B cell (primary cell): ENCODE results near the gene HIF3A. TPM values are rescaled to one million over a fixed set of nuclear protein-coding genes. Genes with fewer than 3 reads are reported as not detected.

ENCODE experiments used
- ATAC-seq: fragments of 200-7000 bp; cut with Tn5 transposase; one replicate; pipeline ENCODE4 v1.10.0; 2021; ENCODE audit warnings: low read depth, mild to moderate bottlenecking, moderate number of reproducible peaks, moderate library complexity
- CTCF ChIA-PET: fragments of 350-600 bp; sonication (Branson Sonifier 250); formaldehyde crosslinking; loops from one replicate; lab custom pipeline; 2021; ENCODE audit warnings: antibody characterized with exemption, inconsistent platforms; lab: Charles Lee
- POLR2A ChIA-PET: fragments of 350-600 bp; sonication (Branson Sonifier 250); formaldehyde crosslinking; loops from one replicate; lab custom pipeline; 2021; ENCODE audit warnings: antibody characterized with exemption; lab: Charles Lee
- DNase-seq: peaks from one replicate; pipeline ENCODE4 v3.0.0; 2013
- H2AFZ ChIP-seq: 2 replicates; pipeline ENCODE4 v1.6.1; 2012; ENCODE audit warnings: mild to moderate bottlenecking, low read depth, low read length; ENCODE audit not compliant: insufficient read depth, poor library complexity, severe bottlenecking
- H3K27ac ChIP-seq, 2 donors: 1 replicate in 1 of 2; 2 replicates in 1 of 2; pipeline ENCODE4 v1.5.1; 2012 to 2013; ENCODE audit warnings: low read length in 2 of 2, mild to moderate bottlenecking in 2 of 2, moderate library complexity in 1 of 2
- H3K27me3 ChIP-seq, 4 experiments: fragments of 200-600 bp in 1 of 4; sonication (generic) in 1 of 4; replicated peaks in 1 of 4; 1 replicate in 2 of 4; 2 replicates in 2 of 4; pipeline versions ENCODE4 v1.6.1 to v1.7.0; 2013 to 2016; ENCODE audit warnings: low read length in 3 of 4, mild to moderate bottlenecking in 2 of 4, mixed read lengths in 1 of 4, moderate library complexity in 1 of 4; ENCODE audit not compliant: insufficient read depth in 4 of 4, control insufficient read depth in 3 of 4; ENCODE audit errors: control extremely low read depth in 1 of 4
- H3K36me3 ChIP-seq, 2 experiments: replicated peaks in 1 of 2; 1 replicate in 1 of 2; 2 replicates in 1 of 2; pipeline versions ENCODE4 v1.6.1 to v1.7.1; 2013; ENCODE audit warnings: low read length in 1 of 2; ENCODE audit not compliant: insufficient read depth in 2 of 2, control insufficient read depth in 1 of 2; ENCODE audit errors: control extremely low read depth in 1 of 2, extremely low read depth in 1 of 2
- H3K4me1 ChIP-seq, 2 donors: fragments of 200-600 bp in 1 of 2; sonication (generic) in 1 of 2; 1 replicate in 1 of 2; 2 replicates in 1 of 2; pipeline versions ENCODE4 v1.5.1 to v1.6.1; 2013 to 2017; ENCODE audit warnings: low read length in 2 of 2; ENCODE audit not compliant: control insufficient read depth in 2 of 2, insufficient read depth in 2 of 2
- H3K4me2 ChIP-seq: replicated peaks from 2 replicates; pipeline ENCODE3; 2012; ENCODE audit warnings: mild to moderate bottlenecking, low read depth, low read length; ENCODE audit not compliant: poor library complexity, severe bottlenecking
- H3K4me3 ChIP-seq, 5 experiments: fragments of 200-600 bp in 1 of 5; sonication (generic) in 1 of 5; 1 replicate in 3 of 5; 2 replicates in 2 of 5; pipeline versions ENCODE4 v1.5.1 to v1.7.0; 2011 to 2016; ENCODE audit warnings: low read length in 4 of 5, mild to moderate bottlenecking in 4 of 5, low read depth in 2 of 5, control low read depth in 1 of 5, moderate library complexity in 1 of 5; ENCODE audit not compliant: insufficient read depth in 1 of 5; ENCODE audit errors: control extremely low read depth in 1 of 5, extremely low read depth in 1 of 5
- H3K79me2 ChIP-seq: fragments of 200-600 bp; sonication (generic); one replicate; pipeline ENCODE4 v1.6.0; 2016; ENCODE audit warnings: low read length; ENCODE audit not compliant: control insufficient read depth, insufficient read depth
- H3K9ac ChIP-seq: fragments of 200-600 bp; sonication (generic); 2 replicates; pipeline ENCODE4 v1.6.1; 2017; ENCODE audit warnings: mild to moderate bottlenecking, low read length, moderate library complexity
- H3K9me3 ChIP-seq, 3 donors: one replicate each; pipeline versions ENCODE4 v1.6.1 to v1.7.1; 2013; ENCODE audit warnings: low read length in 2 of 3; ENCODE audit not compliant: control insufficient read depth in 2 of 3, insufficient read depth in 1 of 3; ENCODE audit errors: control extremely low read depth in 1 of 3
- H4K20me1 ChIP-seq: 2 replicates; pipeline ENCODE4 v1.6.0; 2012; ENCODE audit warnings: mild to moderate bottlenecking, low read length; ENCODE audit not compliant: insufficient read depth, control insufficient read depth, poor library complexity, severe bottlenecking
- H3K27ac Mint-ChIP-seq: one replicate; pipeline ENCODE4 v1.8.0; 2021; ENCODE audit warnings: mixed read lengths
- H3K27me3 Mint-ChIP-seq: one replicate; pipeline ENCODE4 v1.8.0; 2021; ENCODE audit warnings: mixed read lengths
- H3K4me1 Mint-ChIP-seq: one replicate; pipeline ENCODE4 v1.8.0; 2021; ENCODE audit warnings: mixed read lengths
- H3K4me3 Mint-ChIP-seq: one replicate; pipeline ENCODE4 v1.8.0; 2021; ENCODE audit warnings: mixed read lengths
- H3K9me3 Mint-ChIP-seq: one replicate; pipeline ENCODE4 v1.8.0; 2022; ENCODE audit warnings: mixed read lengths; ENCODE audit not compliant: insufficient read depth
- CTCF ChIP-seq: fragments of 200-600 bp; IDR thresholded peaks from one replicate; pipeline ENCODE4 v1.8.0; 2022; ENCODE audit warnings: antibody characterized with exemption, mild to moderate bottlenecking
- EZH2 ChIP-seq: IDR thresholded peaks from 2 replicates; pipeline ENCODE4 v1.6.1; 2012; ENCODE audit warnings: borderline replicate concordance, low read depth, mild to moderate bottlenecking, moderate library complexity, low read length; ENCODE audit not compliant: insufficient read depth, poor library complexity, severe bottlenecking
- WGBS: methylation state at CpG from one replicate; pipeline ENCODE4 v1.1.5; 2013; ENCODE audit warnings: missing lambda C conversion rate; ENCODE audit not compliant: insufficient coverage; 5-methylcytosine and 5-hydroxymethylcytosine counted together
- intact Hi-C: fragments of 100-400 bp; cut with micrococcal nuclease; formaldehyde crosslinking; loops from one replicate; pipeline ENCODE4 v1.10.0; 2022
- polyA plus RNA-seq: library from polyadenylated mRNA; depleted of rRNA; stranded (reverse); fragments of >200 nt; gene quantifications from 2 replicates; pipeline ENCODE4 v1.2.3, GENCODE V29; 2012
- total RNA-seq, 2 donors: library from RNA; stranded (reverse); fragments of 120-200 nt in 1 of 2; gene quantifications; 1 replicate in 1 of 2; 2 replicates in 1 of 2; pipeline versions ENCODE4 v1.2.3 to v1.2.4, GENCODE V29; 2013 to 2022

HIF3A gene
- total and polyA plus RNA-seq, 2 donors (not counting 1 experiment from before 2014, with no cell fraction given): not detected

- Mint-ChIP-seq H3K4me1 (no peaks in the 10 kb centered on the region), H3K27ac (no peak overlapping the region), H3K9me3 (no peaks in the 10 kb centered on the region), H3K27me3 (peaks cover 23% of the 10 kb centered on the region), H3K4me3 (no peak overlapping the region)
- H3K9ac ChIP-seq: no peak overlapping the region
- H2AFZ ChIP-seq: no peak overlapping the region
- H3K27me3 ChIP-seq: no peaks in the 10 kb centered on the region
- no peak overlapping the region for H3K27ac ChIP-seq
- H3K4me1 ChIP-seq: no peaks in the 10 kb centered on the region
- H4K20me1 ChIP-seq: no peaks in the 10 kb centered on the region
- WGBS: no CpG with 5 or more reads among the region's 1 CpG
- no peak overlapping the region for H3K4me3 ChIP-seq
- ChIA-PET POLR2A (no interaction called here), CTCF (no interaction called here)
- no peaks in the 10 kb centered on the region for H3K9me3 ChIP-seq
- no peaks in the 10 kb centered on the region for H3K36me3 ChIP-seq
- no peaks in the 10 kb centered on the region for H3K79me2 ChIP-seq
- intact Hi-C loops: no loop called here
- TF ChIP-seq EZH2 (no peak), CTCF (no peak)
- DNase-seq: no peak
- no peak for ATAC-seq
- no peak overlapping the region for H3K4me2 ChIP-seq
Measured at GRCh38 chr19:46337487-46337886, 40.6 kb downstream of the HIF3A start.

- ChIA-PET POLR2A (no interaction called here), CTCF (no interaction called here)
- Histone ChIP-seq H3K27ac (no peak overlapping the region), H3K9me3 (no peaks in the 10 kb centered on the region), H2AFZ (no peak overlapping the region), H4K20me1 (no peaks in the 10 kb centered on the region), H3K4me3 (no peak overlapping the region), H3K4me2 (no peak overlapping the region), H3K79me2 (no peaks in the 10 kb centered on the region), H3K4me1 (no peaks in the 10 kb centered on the region), H3K36me3 (no peaks in the 10 kb centered on the region), H3K27me3 (no peaks in the 10 kb centered on the region), H3K9ac (no peak overlapping the region)
- Mint-ChIP-seq H3K27me3 (peaks cover 30% of the 10 kb centered on the region), H3K4me1 (no peaks in the 10 kb centered on the region), H3K27ac (no peak overlapping the region), H3K4me3 (no peak overlapping the region), H3K9me3 (no peaks in the 10 kb centered on the region)
- WGBS: 87% methylated on average over 9 of the region's 10 CpGs
- intact Hi-C loops: no loop called here
- DNase-seq: no peak
- ATAC-seq: no peak
- TF ChIP-seq CTCF (no peak), EZH2 (no peak)
Measured at GRCh38 chr19:46339446-46339845, 42.6 kb downstream of the HIF3A start.
